Brain microvascular endothelial cell (primary cell): ENCODE measurements around the gene CHST13.

Source experiments
- DNase-seq: peaks from one replicate; pipeline ENCODE4 v3.0.0-alpha.2; 2020
- H3K27ac ChIP-seq: fragments of 250-450 bp; sonication (Bioruptor Pico); 2 replicates; pipeline ENCODE4 v1.5.1; 2020; ENCODE audit warnings: mild to moderate bottlenecking, moderate library complexity
- H3K27me3 ChIP-seq: fragments of 250-450 bp; sonication (Bioruptor Pico); replicated peaks from 2 replicates; pipeline ENCODE4 v1.5.1; 2020; ENCODE audit warnings: mild to moderate bottlenecking
- H3K36me3 ChIP-seq: fragments of 250-450 bp; sonication (Bioruptor Pico); replicated peaks from 2 replicates; pipeline ENCODE4 v1.5.1; 2020; ENCODE audit warnings: mild to moderate bottlenecking
- H3K4me3 ChIP-seq: 2 replicates; pipeline ENCODE4 v1.5.1; 2011; ENCODE audit warnings: low read depth, mild to moderate bottlenecking, control low read depth, low read length, moderate library complexity
- CTCF ChIP-seq: IDR thresholded peaks from 2 replicates; pipeline ENCODE4 v1.5.1; 2011; ENCODE audit warnings: low read depth, mild to moderate bottlenecking, moderate library complexity, low read length, control low read depth, inconsistent platforms; ENCODE audit errors: missing control alignments
- in situ Hi-C: cut with HindIII; loops from 2 replicates; pipeline ENCODE4 v1.10.0; 2017; ENCODE audit warnings: low sequenced_read_pairs, low pct_ligation_motif_present

The CHST13 gene

GRCh38 chr3:126485956-126486355, 38.0 kb upstream of the CHST13 start:
- Histone ChIP-seq H3K27ac (no peak overlapping the region), H3K4me3 (no peak overlapping the region), H3K36me3 (no peaks in the 10 kb centered on the region), H3K27me3 (peaks cover 2% of the 10 kb centered on the region)
- in situ Hi-C loops = no loop called here
- DNase-seq = no peak
- TF ChIP-seq CTCF = no peak

GRCh38 chr3:126486360-126486847, 37.6 kb upstream of the CHST13 start:
- no peak overlapping the region for H3K4me3 ChIP-seq
- in situ Hi-C loops = no loop called here
- TF ChIP-seq CTCF = no peak
- no peak for DNase-seq
- H3K36me3 ChIP-seq = no peaks in the 10 kb centered on the region
- H3K27ac ChIP-seq = no peak overlapping the region
- H3K27me3 ChIP-seq = peaks cover 2% of the 10 kb centered on the region

GRCh38 chr3:126487151-126487771, 36.7 kb upstream of the CHST13 start:
- no peak for DNase-seq
- Histone ChIP-seq H3K36me3 (no peaks in the 10 kb centered on the region), H3K27me3 (peaks cover 2% of the 10 kb centered on the region), H3K4me3 (no peak overlapping the region), H3K27ac (no peak overlapping the region)
- in situ Hi-C loops = no loop called here
- TF ChIP-seq CTCF = peak; percentile 27

- peaks cover 2% of the 10 kb centered on the region for H3K27me3 ChIP-seq
- no peak overlapping the region for H3K27ac ChIP-seq
- in situ Hi-C loops = no loop called here
- DNase-seq = no peak
- no peaks in the 10 kb centered on the region for H3K36me3 ChIP-seq
- TF ChIP-seq CTCF = no peak
- no peak overlapping the region for H3K4me3 ChIP-seq
These were observed 35.8 kb upstream of the CHST13 start for GRCh38 chr3:126488185-126488584.

- Histone ChIP-seq H3K27ac (no peak overlapping the region), H3K4me3 (no peak overlapping the region), H3K36me3 (no peaks in the 10 kb centered on the region), H3K27me3 (peaks cover 2% of the 10 kb centered on the region)
- in situ Hi-C loops = no loop called here
- no peak for DNase-seq
- TF ChIP-seq CTCF = no peak
These were observed 34.9 kb upstream of the CHST13 start for GRCh38 chr3:126488886-126489569.
